Esophagus muscularis mucosa (tissue), 3 donors: ENCODE data around the gene ACAN.

Experiments used
- EP300 ChIP-seq: sonication (generic); formaldehyde crosslinking; IDR thresholded peaks from one replicate; pipeline ENCODE4 v1.6.1; 2017; ENCODE audit warnings: antibody characterized with exemption
- TF ChIP-seq, protein P1 (sequence below), 3 experiments: fragments of 200-600 bp in 2 of 3; fragments of 450-650 bp in 1 of 3; sonication (generic) in 2 of 3; IDR thresholded peaks; one replicate each; pipeline ENCODE4 v1.5.1; 2017 to 2019; ENCODE audit warnings: antibody characterized with exemption in 3 of 3, mild to moderate bottlenecking in 2 of 3, moderate library complexity in 1 of 3

DNA sequence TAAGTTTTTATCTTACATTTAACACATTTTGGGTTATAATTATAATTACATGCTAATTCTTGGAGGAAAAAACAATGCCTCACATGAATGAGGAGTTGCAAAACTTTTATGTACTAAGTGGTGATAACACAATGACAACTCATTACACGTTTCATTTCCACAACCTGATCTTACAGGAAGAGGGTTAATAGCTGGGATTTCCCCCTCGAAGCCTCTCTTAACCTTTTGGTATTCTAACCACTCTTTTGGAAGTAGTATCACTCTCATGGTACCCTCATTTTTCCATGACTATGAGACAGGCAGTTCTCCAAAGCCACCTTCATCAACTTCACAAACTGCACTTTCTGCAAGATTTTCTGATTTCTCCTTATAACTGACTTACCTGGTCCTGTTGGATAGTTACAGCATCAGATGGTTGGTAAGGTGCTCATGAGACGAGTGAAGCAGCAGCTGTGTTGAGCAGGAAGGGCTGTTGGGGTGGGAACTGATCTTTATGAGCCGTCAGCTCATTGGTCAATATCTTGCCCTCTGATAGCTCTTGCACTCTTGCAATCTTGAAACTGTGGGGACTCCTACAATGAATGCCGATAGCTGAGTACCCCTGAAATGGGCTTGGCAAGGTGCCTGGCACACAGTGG, 41.6 kb downstream of the ACAN start:
- TF ChIP-seq, protein P1, sequence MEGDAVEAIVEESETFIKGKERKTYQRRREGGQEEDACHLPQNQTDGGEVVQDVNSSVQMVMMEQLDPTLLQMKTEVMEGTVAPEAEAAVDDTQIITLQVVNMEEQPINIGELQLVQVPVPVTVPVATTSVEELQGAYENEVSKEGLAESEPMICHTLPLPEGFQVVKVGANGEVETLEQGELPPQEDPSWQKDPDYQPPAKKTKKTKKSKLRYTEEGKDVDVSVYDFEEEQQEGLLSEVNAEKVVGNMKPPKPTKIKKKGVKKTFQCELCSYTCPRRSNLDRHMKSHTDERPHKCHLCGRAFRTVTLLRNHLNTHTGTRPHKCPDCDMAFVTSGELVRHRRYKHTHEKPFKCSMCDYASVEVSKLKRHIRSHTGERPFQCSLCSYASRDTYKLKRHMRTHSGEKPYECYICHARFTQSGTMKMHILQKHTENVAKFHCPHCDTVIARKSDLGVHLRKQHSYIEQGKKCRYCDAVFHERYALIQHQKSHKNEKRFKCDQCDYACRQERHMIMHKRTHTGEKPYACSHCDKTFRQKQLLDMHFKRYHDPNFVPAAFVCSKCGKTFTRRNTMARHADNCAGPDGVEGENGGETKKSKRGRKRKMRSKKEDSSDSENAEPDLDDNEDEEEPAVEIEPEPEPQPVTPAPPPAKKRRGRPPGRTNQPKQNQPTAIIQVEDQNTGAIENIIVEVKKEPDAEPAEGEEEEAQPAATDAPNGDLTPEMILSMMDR (IDR thresholded peaks at IDR 0.05) = no peak
- TF ChIP-seq EP300 = no peak
